H1 (cell line): ENCODE measurements around the gene FRMPD4. TPM values are rescaled to one million over a fixed set of nuclear protein-coding genes. Genes with fewer than 3 reads are reported as not detected.

Experiments used
- CTCF ChIA-PET: fragments of 300-600 bp; sonication (Branson Sonifier 250); formaldehyde crosslinking; loops from one replicate; lab custom pipeline; 2021; ENCODE audit not compliant: partially characterized antibody; lab: Charles Lee
- POLR2A ChIA-PET: fragments of 300-600 bp; sonication (Branson Sonifier 250); formaldehyde crosslinking; loops from one replicate; lab custom pipeline; 2021; ENCODE audit warnings: inconsistent platforms; ENCODE audit not compliant: partially characterized antibody; lab: Charles Lee
- DNase-seq, 2 experiments: peaks; one replicate each; pipeline versions ENCODE4 v3.0.0 to v3.0.0-alpha.2; 2010 to 2022; ENCODE audit warnings: low spot score in 2 of 2, low read depth in 1 of 2, mixed read lengths in 1 of 2
- FAIRE-seq: peaks from 2 replicates; lab custom pipeline; 2011; peaks lifted over from hg19 to GRCh38; lab: Jason Lieb, UNC
- H2AFZ ChIP-seq: 2 replicates; pipeline ENCODE4 v1.8.1; 2012; ENCODE audit warnings: low read length, inconsistent platforms
- H2AK5ac ChIP-seq: 2 replicates; pipeline ENCODE4 v1.6.1; 2013; ENCODE audit warnings: low read depth, low read length
- H2BK120ac ChIP-seq: replicated peaks from 2 replicates; pipeline ENCODE3; 2013; ENCODE audit warnings: low read depth, low read length, inconsistent platforms
- H2BK12ac ChIP-seq: 2 replicates; pipeline ENCODE4 v1.6.1; 2013; ENCODE audit warnings: low read depth, low read length
- H2BK15ac ChIP-seq: 2 replicates; pipeline ENCODE4 v1.6.1; 2013; ENCODE audit warnings: low read length
- H2BK20ac ChIP-seq: 2 replicates; pipeline ENCODE4 v1.6.1; 2013; ENCODE audit warnings: low read length
- H2BK5ac ChIP-seq: 2 replicates; pipeline ENCODE4 v1.6.1; 2013; ENCODE audit warnings: low read depth, low read length
- H3K14ac ChIP-seq: 2 replicates; pipeline ENCODE4 v1.6.1; 2013; ENCODE audit warnings: inconsistent platforms; ENCODE audit not compliant: insufficient read length
- H3K18ac ChIP-seq: 2 replicates; pipeline ENCODE4 v1.6.1; 2013; ENCODE audit warnings: low read length; ENCODE audit errors: extremely low read depth
- H3K23ac ChIP-seq: 2 replicates; pipeline ENCODE4 v1.6.1; 2013; ENCODE audit warnings: inconsistent platforms; ENCODE audit not compliant: insufficient read length
- H3K23me2 ChIP-seq: 2 replicates; pipeline ENCODE4 v1.6.1; 2013; ENCODE audit warnings: low read depth, low read length
- H3K27ac ChIP-seq: 2 replicates; pipeline ENCODE4 v1.6.1; 2011; ENCODE audit warnings: low read depth, low read length, inconsistent platforms
- H3K27me3 ChIP-seq, 4 experiments: replicated peaks in 1 of 4; 1 replicate in 1 of 4; 2 replicates in 3 of 4; pipeline versions ENCODE4 v1.6.1 to v1.8.1; 2011 to 2013; ENCODE audit warnings: low read length in 3 of 4, mild to moderate bottlenecking in 3 of 4, inconsistent platforms in 2 of 4, mixed read lengths in 2 of 4, moderate library complexity in 1 of 4; ENCODE audit not compliant: control insufficient read depth in 3 of 4, insufficient read depth in 3 of 4; ENCODE audit errors: extremely low read depth in 1 of 4
- H3K36me3 ChIP-seq, 4 experiments: 2 replicates each; pipeline versions ENCODE4 v1.6.1 to v1.8.1; 2011 to 2013; ENCODE audit warnings: mild to moderate bottlenecking in 4 of 4, low read length in 3 of 4, moderate library complexity in 2 of 4, control low read depth in 1 of 4, inconsistent platforms in 1 of 4; ENCODE audit not compliant: insufficient read depth in 4 of 4, control insufficient read depth in 2 of 4
- H3K4ac ChIP-seq: replicated peaks from 2 replicates; pipeline ENCODE3; 2013; ENCODE audit warnings: low read length, low read depth, mixed read lengths, inconsistent platforms; ENCODE audit not compliant: insufficient read length
- H3K4me1 ChIP-seq, 4 experiments: replicated peaks in 1 of 4; 1 replicate in 1 of 4; 2 replicates in 3 of 4; pipeline versions ENCODE4 v1.6.1 to v1.8.1; 2011 to 2013; ENCODE audit warnings: low read length in 3 of 4, inconsistent platforms in 2 of 4, mixed read lengths in 1 of 4; ENCODE audit not compliant: insufficient read depth in 4 of 4, control insufficient read depth in 3 of 4
- H3K4me2 ChIP-seq, 2 experiments: 2 replicates each; pipeline versions ENCODE4 v1.6.1 to v1.8.1; 2011 to 2013; ENCODE audit warnings: low read depth in 2 of 2, low read length in 2 of 2, control low read depth in 1 of 2, inconsistent platforms in 1 of 2, mild to moderate bottlenecking in 1 of 2; ENCODE audit not compliant: insufficient read depth in 1 of 2
- H3K4me3 ChIP-seq, 4 experiments: fragments of 200-600, 300-600 bp in 1 of 4; sonication (generic), shearing (Covaris generic), sonication (Bioruptor Twin) in 1 of 4; 2 replicates each; pipeline versions ENCODE4 v1.5.1 to v1.8.1; 2011 to 2016; ENCODE audit warnings: low read length in 4 of 4, low read depth in 3 of 4, control low read depth in 2 of 4, inconsistent platforms in 2 of 4, mild to moderate bottlenecking in 2 of 4, mixed read lengths in 1 of 4, moderate library complexity in 1 of 4; ENCODE audit not compliant: insufficient read depth in 2 of 4; ENCODE audit errors: extremely low read depth in 1 of 4
- H3K56ac ChIP-seq: replicated peaks from 2 replicates; pipeline ENCODE3; 2013; ENCODE audit warnings: low read depth, mild to moderate bottlenecking, mixed read lengths, low read length, inconsistent platforms; ENCODE audit not compliant: insufficient read length
- H3K79me1 ChIP-seq: 2 replicates; pipeline ENCODE4 v1.6.1; 2013; ENCODE audit warnings: low read depth, low read length, control low read depth
- H3K79me2 ChIP-seq, 2 experiments: 2 replicates each; pipeline versions ENCODE4 v1.6.1 to v1.8.1; 2012 to 2013; ENCODE audit warnings: low read length in 2 of 2, mild to moderate bottlenecking in 2 of 2, inconsistent platforms in 1 of 2; ENCODE audit not compliant: insufficient read depth in 2 of 2, control insufficient read depth in 1 of 2
- H3K9ac ChIP-seq, 4 experiments: replicated peaks in 1 of 4; 1 replicate in 1 of 4; 2 replicates in 3 of 4; pipeline versions ENCODE4 v1.6.1 to v1.8.1; 2011 to 2013; ENCODE audit warnings: low read depth in 3 of 4, low read length in 3 of 4, control low read depth in 2 of 4, mild to moderate bottlenecking in 2 of 4, moderate library complexity in 2 of 4, inconsistent platforms in 1 of 4; ENCODE audit errors: extremely low read depth in 1 of 4
- H3K9me3 ChIP-seq, 2 experiments: 2 replicates each; pipeline versions ENCODE4 v1.6.1 to v1.8.1; 2012 to 2013; ENCODE audit warnings: mild to moderate bottlenecking in 2 of 2, moderate library complexity in 2 of 2, control low read depth in 1 of 2, inconsistent platforms in 1 of 2, low read depth in 1 of 2, low read length in 1 of 2, mixed read lengths in 1 of 2; ENCODE audit not compliant: insufficient read depth in 2 of 2
- H4K20me1 ChIP-seq, 2 experiments: replicated peaks in 1 of 2; 2 replicates each; pipeline versions ENCODE3 to v1.8.1; 2011 to 2013; ENCODE audit warnings: inconsistent platforms in 2 of 2, low read length in 2 of 2, mild to moderate bottlenecking in 1 of 2; ENCODE audit not compliant: insufficient read depth in 2 of 2, control insufficient read depth in 1 of 2
- H4K5ac ChIP-seq: 2 replicates; pipeline ENCODE4 v1.6.1; 2013; ENCODE audit warnings: low read length, low read depth, mixed read lengths, inconsistent platforms; ENCODE audit not compliant: insufficient read length
- H4K8ac ChIP-seq: 2 replicates; pipeline ENCODE4 v1.8.0; 2013; ENCODE audit warnings: mild to moderate bottlenecking, moderate library complexity, low read length, inconsistent platforms; ENCODE audit not compliant: insufficient read depth; ENCODE audit errors: extremely low read depth
- H4K91ac ChIP-seq: replicated peaks from 2 replicates; pipeline ENCODE3; 2013; ENCODE audit warnings: low read length, mixed read lengths, inconsistent platforms; ENCODE audit not compliant: insufficient read length
- ASH2L ChIP-seq: fragments of 200-600, 300-600 bp; sonication (generic); IDR thresholded peaks from one replicate; pipeline ENCODE4 v1.7.1; 2017; ENCODE audit warnings: low read length
- BACH1 ChIP-seq: IDR thresholded peaks from 2 replicates; pipeline ENCODE4 v1.6.1; 2012; ENCODE audit warnings: low read length, improper control_type of control experiment
- CHD1 ChIP-seq: IDR thresholded peaks from 2 replicates; pipeline ENCODE4 v1.6.1; 2012; ENCODE audit warnings: low read depth, low read length, improper control_type of control experiment
- CTCF ChIP-seq, 3 experiments: IDR thresholded peaks; 1 replicate in 2 of 3; 2 replicates in 1 of 3; pipeline versions ENCODE4 v1.5.1 to v1.6.1; 2011; ENCODE audit warnings: low read length in 3 of 3, mild to moderate bottlenecking in 3 of 3, inconsistent platforms in 2 of 3, low read depth in 1 of 3, moderate library complexity in 1 of 3; ENCODE audit not compliant: insufficient read depth in 1 of 3; ENCODE audit errors: control extremely low read depth in 1 of 3
- FOSL1 ChIP-seq: IDR thresholded peaks from 2 replicates; pipeline ENCODE4 v1.6.1; 2011; ENCODE audit warnings: mild to moderate bottlenecking, low read depth, low read length, moderate library complexity; ENCODE audit not compliant: insufficient read depth
- GABPA ChIP-seq: IDR thresholded peaks from 2 replicates; pipeline ENCODE4 v1.6.1; 2011; ENCODE audit warnings: mild to moderate bottlenecking, low read length, moderate library complexity, borderline replicate concordance; ENCODE audit not compliant: insufficient read depth
- MAX ChIP-seq: IDR thresholded peaks from 2 replicates; pipeline ENCODE4 v1.6.1; 2012; ENCODE audit warnings: inconsistent platforms
- NRF1 ChIP-seq: IDR thresholded peaks from 2 replicates; pipeline ENCODE4 v1.6.1; 2011; ENCODE audit warnings: mild to moderate bottlenecking, low read depth, low read length, improper control_type of control experiment
- RFX5 ChIP-seq: IDR thresholded peaks from 2 replicates; pipeline ENCODE4 v1.6.1; 2011; ENCODE audit warnings: low read depth, low read length, improper control_type of control experiment, borderline replicate concordance
- RXRA ChIP-seq: IDR thresholded peaks from 2 replicates; pipeline ENCODE4 v1.6.1; 2011; ENCODE audit warnings: low read depth, mild to moderate bottlenecking, low read length, moderate library complexity; ENCODE audit not compliant: insufficient read depth
- SP2 ChIP-seq: IDR thresholded peaks from 2 replicates; pipeline ENCODE4 v1.6.1; 2012; ENCODE audit warnings: mild to moderate bottlenecking, low read length, inconsistent platforms
- SRF ChIP-seq: IDR thresholded peaks from 2 replicates; pipeline ENCODE4 v1.6.1; 2011; ENCODE audit warnings: mild to moderate bottlenecking, low read depth, low read length, moderate library complexity
- ZNF274 ChIP-seq: IDR thresholded peaks from 2 replicates; pipeline ENCODE4 v1.7.0; 2012; ENCODE audit warnings: low read length, borderline replicate concordance; ENCODE audit errors: extremely low read depth
- WGBS, 2 experiments: shearing (Covaris generic) in 1 of 2; methylation state at CpG; one replicate each; pipeline versions ENCODE4 v1.1.6 to v1.1.7; 2013 to 2015; ENCODE audit warnings: low lambda C conversion rate in 2 of 2, mixed read lengths in 2 of 2, inconsistent platforms in 1 of 2, low coverage in 1 of 2, missing lambda C conversion rate in 1 of 2; ENCODE audit not compliant: insufficient replicate concordance in 2 of 2, insufficient coverage in 1 of 2, insufficient read length in 1 of 2; ENCODE audit errors: extremely low coverage in 1 of 2, missing lambda C conversion rate in 1 of 2; 5-methylcytosine and 5-hydroxymethylcytosine counted together
- polyA plus RNA-seq, 7 experiments: library from polyadenylated mRNA; depleted of rRNA in 3 of 7; stranded (reverse) in 5 of 7; unstranded in 2 of 7; fragments of >200 nt in 5 of 7; fragments of 200-250 nt in 2 of 7; gene quantifications; 1 replicate in 5 of 7; 2 replicates in 1 of 7; 4 replicates in 1 of 7; pipeline versions ENCODE4 v1.2.1 to v1.2.3, GENCODE V29; 2011 to 2013; ENCODE audit warnings: missing spikeins in 2 of 7, mixed read lengths in 2 of 7
- total RNA-seq: library from RNA; stranded (reverse); fragmentation: NEBNext Ultra II Directional; extraction: Animal tissue kit (Norgen Biotek cat#: 25700); gene quantifications from 2 replicates; pipeline ENCODE4 v1.2.1, GENCODE V29; 2021

Gene FRMPD4
- total and polyA plus RNA-seq, 2 of the 8 experiments (the other 6 are each of a cell fraction or from before 2014, with no cell fraction given), result 0.02 to 0.37 TPM

GRCh38 chrX:12363216-12363615 lies 224.9 kb downstream of the FRMPD4 start:
- H2BK20ac ChIP-seq, result no peak overlapping the region
- TF ChIP-seq NRF1, result no peak
- TF ChIP-seq SP2, result no peak
- TF ChIP-seq RFX5, result no peak
- no peak for TF ChIP-seq RXRA
- no peak for TF ChIP-seq ZNF274
- no peak for TF ChIP-seq BACH1
- TF ChIP-seq ASH2L, result no peak
- TF ChIP-seq FOSL1, result no peak
- no peak for TF ChIP-seq GABPA
- no peak for TF ChIP-seq MAX
- no peak for TF ChIP-seq CTCF (IDR thresholded peaks at IDR 0.05; ENCODE audit: control extremely low read depth in 1 of 3, insufficient read depth in 1 of 3, low read depth in 1 of 3, low read length in 3 of 3)
- TF ChIP-seq SRF, result no peak
- TF ChIP-seq CHD1, result no peak

More at GRCh38 chrX:12363216-12363615, 224.9 kb downstream of the FRMPD4 start:
- H3K4me3 ChIP-seq, result no peak overlapping the region
- H2BK5ac ChIP-seq, result no peak overlapping the region
- H2AFZ ChIP-seq, result no peak overlapping the region
- H3K27ac ChIP-seq, result no peak overlapping the region
- H3K27me3 ChIP-seq, result no peaks in the 10 kb centered on the region
- no peak overlapping the region for H4K5ac ChIP-seq
- DNase-seq (no peak), FAIRE-seq (no peak)
- no peaks in the 10 kb centered on the region for H3K79me1 ChIP-seq
- no peaks in the 10 kb centered on the region for H3K23me2 ChIP-seq
- no peak overlapping the region for H3K18ac ChIP-seq
- ChIA-PET POLR2A (no interaction called here), CTCF (no interaction called here)
- H4K20me1 ChIP-seq, result no peaks in the 10 kb centered on the region
- H3K9ac ChIP-seq, result no peak overlapping the region
- no peak overlapping the region for H4K8ac ChIP-seq
- H3K36me3 ChIP-seq, result no peaks in the 10 kb centered on the region
- no peak overlapping the region for H3K4me2 ChIP-seq
- no peak overlapping the region for H3K56ac ChIP-seq
- no peak overlapping the region for H2AK5ac ChIP-seq
- no peaks in the 10 kb centered on the region for H3K9me3 ChIP-seq
- no peak overlapping the region for H2BK120ac ChIP-seq
- H2BK15ac ChIP-seq, result no peak overlapping the region
- no peak overlapping the region for H2BK12ac ChIP-seq
- no peak overlapping the region for H3K4ac ChIP-seq
- H3K79me2 ChIP-seq, result no peaks in the 10 kb centered on the region
- no peak overlapping the region for H3K14ac ChIP-seq
- H3K4me1 ChIP-seq, result no peaks in the 10 kb centered on the region
- WGBS, 2 experiments, result 93% methylated on average over 2 of the region's 2 CpGs; no CpG with 5 or more reads in 1 of the 2 experiments
- H4K91ac ChIP-seq, result no peak overlapping the region
- H3K23ac ChIP-seq, result no peak overlapping the region
